Common myeloid progenitor, CD34-positive (primary cell): ENCODE results near the gene IGF1R.

Experiments used
- CTCF ChIA-PET: fragments of 350-600 bp; sonication (Branson Sonifier 250); formaldehyde crosslinking; loops from one replicate; lab custom pipeline; 2021; ENCODE audit warnings: antibody characterized with exemption; lab: Charles Lee
- POLR2A ChIA-PET: fragments of 350-600 bp; sonication (Branson Sonifier 250); formaldehyde crosslinking; loops from one replicate; lab custom pipeline; 2021; ENCODE audit warnings: antibody characterized with exemption; lab: Charles Lee
- DNase-seq, 3 donors: peaks; one replicate each; pipeline versions ENCODE4 v3.0.0 to v3.0.0-alpha.2; 2013
- H3K27ac ChIP-seq, 2 experiments: 1 replicate in 1 of 2; 2 replicates in 1 of 2; pipeline ENCODE4 v1.7.0; 2013; ENCODE audit warnings: inconsistent platforms in 2 of 2, low read length in 2 of 2, mild to moderate bottlenecking in 2 of 2, low read depth in 1 of 2, moderate library complexity in 1 of 2; ENCODE audit not compliant: severe bottlenecking in 2 of 2, insufficient read depth in 1 of 2, poor library complexity in 1 of 2
- H3K27me3 ChIP-seq, 5 experiments: replicated peaks in 2 of 5; 1 replicate in 3 of 5; 2 replicates in 2 of 5; pipeline versions ENCODE4 v1.6.1 to v1.7.0; 2013; ENCODE audit warnings: low read length in 4 of 5, mild to moderate bottlenecking in 2 of 5, moderate library complexity in 2 of 5, inconsistent platforms in 1 of 5; ENCODE audit not compliant: insufficient read depth in 5 of 5, control insufficient read depth in 4 of 5
- H3K36me3 ChIP-seq, 4 experiments: 1 replicate in 2 of 4; 2 replicates in 2 of 4; pipeline versions ENCODE4 v1.6.1 to v1.7.0; 2013; ENCODE audit warnings: low read length in 3 of 4, control low read depth in 1 of 4, mild to moderate bottlenecking in 1 of 4; ENCODE audit not compliant: control insufficient read depth in 4 of 4, insufficient read depth in 4 of 4
- H3K4me1 ChIP-seq, 4 experiments: 1 replicate in 3 of 4; 2 replicates in 1 of 4; pipeline versions ENCODE4 v1.6.1 to v1.7.1; 2013; ENCODE audit warnings: low read length in 3 of 4, mild to moderate bottlenecking in 3 of 4, control low read depth in 1 of 4, inconsistent platforms in 1 of 4, moderate library complexity in 1 of 4; ENCODE audit not compliant: control insufficient read depth in 4 of 4, insufficient read depth in 4 of 4; ENCODE audit errors: control extremely low read depth in 1 of 4
- H3K4me3 ChIP-seq, 7 experiments: 1 replicate in 4 of 7; 2 replicates in 3 of 7; pipeline versions ENCODE4 v1.5.1 to v1.7.0; 2013; ENCODE audit warnings: mild to moderate bottlenecking in 7 of 7, low read length in 6 of 7, moderate library complexity in 6 of 7, inconsistent platforms in 2 of 7, low read depth in 2 of 7, control low read depth in 1 of 7; ENCODE audit not compliant: insufficient read depth in 4 of 7, control insufficient read depth in 1 of 7; ENCODE audit errors: extremely low read depth in 1 of 7
- H3K9me3 ChIP-seq, 5 experiments: 1 replicate in 4 of 5; 2 replicates in 1 of 5; pipeline versions ENCODE4 v1.6.1 to v1.7.1; 2013; ENCODE audit warnings: low read length in 4 of 5, mild to moderate bottlenecking in 2 of 5, inconsistent platforms in 1 of 5, low read depth in 1 of 5, moderate library complexity in 1 of 5; ENCODE audit not compliant: control insufficient read depth in 4 of 5, insufficient read depth in 2 of 5; ENCODE audit errors: control extremely low read depth in 1 of 5
- WGBS: methylation state at CpG from one replicate; pipeline ENCODE4 v1.1.5; 2013; ENCODE audit not compliant: insufficient coverage; 5-methylcytosine and 5-hydroxymethylcytosine counted together

The IGF1R gene

GRCh38 chr15:98966091-98966787 lies 317.9 kb downstream of the IGF1R start:
- no peaks in the 10 kb centered on the region for H3K4me1 ChIP-seq
- no peak overlapping the region for H3K27ac ChIP-seq
- peaks cover 0 to 16% (median 11%) of the 10 kb centered on the region in 5 experiments for H3K9me3 ChIP-seq
- ChIA-PET CTCF (interaction anchor here (0.9 kb wide), 1 partner anchor 90 kb away, joined by 3 read pairs; no protein-coding TSS in a partner anchor), POLR2A (no interaction called here)
- H3K4me3 ChIP-seq = no peak overlapping the region
- peaks cover 16 to 22% (median 20%) of the 10 kb centered on the region in 4 experiments for H3K36me3 ChIP-seq
- no peak for DNase-seq
- no peaks in the 10 kb centered on the region for H3K27me3 ChIP-seq
- WGBS = 95% methylated on average over 2 of the region's 5 CpGs

DNA sequence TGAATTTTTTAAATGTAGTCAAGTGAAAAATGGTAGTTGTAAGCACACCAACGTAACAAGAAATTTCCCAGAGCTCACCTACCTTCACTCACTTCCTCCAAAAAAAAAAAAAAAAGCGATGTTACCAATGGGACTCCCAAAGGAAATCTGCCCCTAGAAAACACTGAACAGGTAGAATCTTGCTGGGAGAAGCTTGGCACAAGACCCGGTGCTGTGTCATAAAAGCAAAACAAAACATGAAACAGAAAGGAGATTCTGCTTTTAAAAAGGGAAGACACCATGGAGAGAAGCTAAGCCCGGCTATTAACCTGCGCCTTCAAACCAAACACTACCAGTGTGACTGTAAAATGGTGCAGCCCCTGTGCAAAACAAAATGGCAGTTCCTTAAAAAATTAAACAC lies 318.8 kb downstream of the IGF1R start:
- Histone ChIP-seq H3K4me1 (no peaks in the 10 kb centered on the region), H3K4me3 (no peak overlapping the region), H3K36me3 (peaks cover 8 to 14% (median 11%) of the 10 kb centered on the region in 4 experiments), H3K27ac (no peak overlapping the region), H3K27me3 (no peaks in the 10 kb centered on the region), H3K9me3 (peaks cover 0 to 7% (median 3%) of the 10 kb centered on the region in 5 experiments)
- ChIA-PET CTCF (interaction anchor here (1.3 kb wide), 1 partner anchor 444 kb away, joined by 3 read pairs; no protein-coding TSS in a partner anchor), POLR2A (no interaction called here)
- 89% methylated on average over 3 of the region's 5 CpGs for WGBS
- no peak for DNase-seq

- no peak for DNase-seq
- ChIA-PET CTCF (interaction anchor here (1.3 kb wide), 1 partner anchor 445 kb away, joined by 3 read pairs; no protein-coding TSS in a partner anchor), POLR2A (no interaction called here)
- no peaks in the 10 kb centered on the region for H3K27me3 ChIP-seq
- WGBS = 97% methylated on average over 5 of the region's 5 CpGs
- H3K36me3 ChIP-seq = peaks cover 4 to 6% (median 4%) of the 10 kb centered on the region in 4 experiments
- H3K4me3 ChIP-seq = no peak overlapping the region
- H3K4me1 ChIP-seq = no peaks in the 10 kb centered on the region
- H3K9me3 ChIP-seq = peaks cover 0 to 2% (median 0%) of the 10 kb centered on the region in 5 experiments
- no peak overlapping the region for H3K27ac ChIP-seq
Observed at GRCh38 chr15:98967916-98968315, 319.6 kb downstream of the IGF1R start.

GRCh38 chr15:98968576-98968975 lies 320.2 kb downstream of the IGF1R start:
- Histone ChIP-seq H3K27me3 (no peaks in the 10 kb centered on the region), H3K4me3 (no peak overlapping the region), H3K36me3 (no peaks in the 10 kb centered on the region), H3K27ac (no peak overlapping the region), H3K4me1 (no peaks in the 10 kb centered on the region), H3K9me3 (peaks cover 0 to 2% (median 0%) of the 10 kb centered on the region in 5 experiments)
- 89% methylated on average over 10 of the region's 10 CpGs for WGBS
- POLR2A ChIA-PET = no interaction called here
- no peak for DNase-seq
- CTCF ChIA-PET = interaction anchor here (1.3 kb wide), 1 partner anchor 445 kb away, joined by 3 read pairs; no protein-coding TSS in a partner anchor

DNA sequence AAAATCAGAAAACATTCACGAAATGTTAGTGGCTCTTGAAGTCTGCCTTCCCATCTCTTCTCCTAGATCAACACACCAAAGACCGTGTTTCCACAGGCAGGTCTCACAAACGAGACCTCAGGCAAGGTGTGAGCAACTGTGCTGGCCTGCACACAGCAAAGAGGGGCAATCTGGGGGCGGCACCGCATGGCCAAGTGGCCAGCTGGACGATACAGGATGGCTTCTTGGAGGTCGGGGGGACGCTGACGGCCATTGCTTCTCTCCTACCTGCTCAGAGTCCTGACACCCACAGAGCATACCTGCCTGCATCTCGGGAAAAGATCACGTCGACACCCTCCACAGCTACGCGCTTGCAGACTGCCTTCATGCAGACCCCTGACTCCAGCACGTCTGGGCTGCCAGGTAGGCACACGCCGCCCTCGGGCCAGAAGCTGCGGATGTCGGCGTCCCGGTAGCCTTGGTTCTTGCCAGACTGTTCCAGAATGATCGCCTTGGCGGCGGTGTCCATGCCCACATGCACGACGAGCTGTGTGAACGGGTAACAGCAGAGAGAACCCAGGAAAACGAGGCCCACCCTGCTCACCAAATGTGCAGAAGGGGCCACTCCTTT lies 320.9 kb downstream of the IGF1R start:
- Histone ChIP-seq H3K9me3 (peaks cover 0 to 2% (median 0%) of the 10 kb centered on the region in 5 experiments), H3K4me3 (no peak overlapping the region), H3K4me1 (no peaks in the 10 kb centered on the region), H3K36me3 (no peaks in the 10 kb centered on the region), H3K27me3 (no peaks in the 10 kb centered on the region), H3K27ac (no peak overlapping the region)
- no peak for DNase-seq
- POLR2A ChIA-PET = no interaction called here
- CTCF ChIA-PET = no interaction called here
- 98% methylated on average over 29 of the region's 29 CpGs for WGBS

- no peaks in the 10 kb centered on the region for H3K36me3 ChIP-seq
- ChIA-PET POLR2A (interaction anchor here (0.7 kb wide), 1 partner anchor 205 kb away, joined by 3 read pairs; no protein-coding TSS in a partner anchor), CTCF (interaction anchor here (1.5 kb wide), 1 partner anchor 35 kb away, joined by 3 read pairs; no protein-coding TSS in a partner anchor)
- no peak for DNase-seq
- no peak overlapping the region for H3K27ac ChIP-seq
- no peaks in the 10 kb centered on the region for H3K27me3 ChIP-seq
- no peaks in the 10 kb centered on the region for H3K9me3 ChIP-seq
- H3K4me3 ChIP-seq = no peak overlapping the region
- 100% methylated on average over 7 of the region's 8 CpGs for WGBS
- H3K4me1 ChIP-seq = no peaks in the 10 kb centered on the region
Observed at GRCh38 chr15:98970799-98971198, 322.5 kb downstream of the IGF1R start.

- no peak for DNase-seq
- ChIA-PET POLR2A (no interaction called here), CTCF (no interaction called here)
- Histone ChIP-seq H3K36me3 (no peaks in the 10 kb centered on the region), H3K27ac (no peak overlapping the region), H3K4me3 (no peak overlapping the region), H3K9me3 (peaks cover 0 to 2% (median 0%) of the 10 kb centered on the region in 5 experiments), H3K27me3 (no peaks in the 10 kb centered on the region), H3K4me1 (peaks cover 0 to 6% (median under 1%) of the 10 kb centered on the region in 4 experiments)
- WGBS = no CpG with 5 or more reads among the region's 1 CpG
Observed at GRCh38 chr15:98976500-98976899, 328.2 kb downstream of the IGF1R start.
